PC-9 (cell line): ENCODE measurements around the gene CRY2. TPM values are rescaled to one million over a fixed set of nuclear protein-coding genes. Genes with fewer than 3 reads are reported as not detected.

Experiments used
- Bru-seq: library from RNA; stranded (reverse); fragments of 400-500 nt; gene quantifications from one replicate; lab custom pipeline; 2021; lab: Mats Ljungman, UMichigan
- BruChase-seq, 2 experiments: library from RNA; stranded (reverse); fragments of 400-500 nt; gene quantifications; one replicate each; lab custom pipeline; 2021; lab: Mats Ljungman, UMichigan
- BruUV-seq: library from RNA; stranded (reverse); fragments of 400-500 nt; replicated peaks from 2 replicates; lab custom pipeline; 2021; lab: Mats Ljungman, UMichigan
- CTCF ChIA-PET: fragments of 300-600 bp; sonication (Branson Sonifier 250); formaldehyde crosslinking; loops from one replicate; lab custom pipeline; 2022; ENCODE audit warnings: antibody characterized with exemption; lab: Charles Lee
- POLR2A ChIA-PET: fragments of 300-600 bp; sonication (Branson Sonifier 250); formaldehyde crosslinking; loops from one replicate; lab custom pipeline; 2022; ENCODE audit warnings: antibody characterized with exemption; ENCODE audit not compliant: unreplicated experiment; lab: Charles Lee
- DNase-seq, 2 experiments: peaks; one replicate each; pipeline versions ENCODE4 v3.0.0 to v3.0.0-alpha.2; 2015 to 2022; ENCODE audit warnings: mixed read lengths in 1 of 2
- H2AFZ ChIP-seq: fragments of 200-600 bp; sonication (generic); 2 replicates; pipeline ENCODE4 v1.8.1; 2017; ENCODE audit warnings: antibody characterized with exemption
- H3F3A ChIP-seq: fragments of 200-600 bp; sonication (generic); 2 replicates; pipeline ENCODE4 v1.8.1; 2017; ENCODE audit warnings: antibody characterized with exemption, mild to moderate bottlenecking, low read depth; ENCODE audit not compliant: insufficient read depth
- H3K27ac ChIP-seq: fragments of 200-600 bp; sonication (generic); 2 replicates; pipeline ENCODE4 v1.6.1; 2016; ENCODE audit warnings: mixed run types
- H3K27me3 ChIP-seq: fragments of 200-600 bp; sonication (generic); 2 replicates; pipeline ENCODE4 v1.6.1; 2016; ENCODE audit warnings: low read depth, mixed run types; ENCODE audit not compliant: insufficient read depth
- H3K36me3 ChIP-seq: fragments of 200-600 bp; sonication (generic); 2 replicates; pipeline ENCODE4 v1.6.1; 2016; ENCODE audit warnings: low read depth, mixed run types
- H3K4me1 ChIP-seq: fragments of 200-600 bp; sonication (generic); replicated peaks from 2 replicates; pipeline ENCODE4 v1.6.1; 2016; ENCODE audit warnings: mixed run types; ENCODE audit not compliant: insufficient read depth
- H3K4me2 ChIP-seq: fragments of 200-600 bp; sonication (generic); 2 replicates; pipeline ENCODE4 v1.6.1; 2017; ENCODE audit warnings: mixed run types
- H3K4me3 ChIP-seq: fragments of 200-600 bp; sonication (generic); 2 replicates; pipeline ENCODE4 v1.6.1; 2016; ENCODE audit warnings: mixed run types
- H3K79me2 ChIP-seq: fragments of 200-600 bp; sonication (generic); 2 replicates; pipeline ENCODE4 v1.6.1; 2017; ENCODE audit warnings: low read depth, mixed run types
- H3K9me2 ChIP-seq: fragments of 200-600 bp; sonication (generic); 2 replicates; pipeline ENCODE4 v1.8.1; 2017; ENCODE audit warnings: mild to moderate bottlenecking; ENCODE audit not compliant: insufficient read depth
- H3K9me3 ChIP-seq: fragments of 200-600 bp; sonication (generic); 2 replicates; pipeline ENCODE4 v1.8.1; 2016; ENCODE audit warnings: low read depth; ENCODE audit not compliant: insufficient read depth
- H4K20me1 ChIP-seq: fragments of 200-600 bp; sonication (generic); 2 replicates; pipeline ENCODE4 v1.8.1; 2017; ENCODE audit not compliant: insufficient read depth
- CTCF ChIP-seq: fragments of 200-600 bp; sonication (generic); conservative IDR thresholded peaks from 2 replicates; pipeline ENCODE4 v1.6.1; 2017; ENCODE audit warnings: mixed run types, antibody characterized with exemption, mild to moderate bottlenecking, moderate library complexity
- EZH2 ChIP-seq: fragments of 200-600 bp; sonication (generic); IDR thresholded peaks from 2 replicates; pipeline ENCODE4 v1.8.0; 2017; ENCODE audit warnings: antibody characterized with exemption, low read depth
- intact Hi-C: fragments of 100-400 bp; cut with micrococcal nuclease; formaldehyde crosslinking; loops from one replicate; pipeline ENCODE4 v1.10.0; 2022; ENCODE audit not compliant: unreplicated experiment
- long read RNA-seq: library from polyadenylated mRNA; stranded (forward); transcript quantifications from one replicate; pipeline ENCODE4 v2.0.0, GENCODE V29; 2022
- total RNA-seq: library from RNA; stranded (reverse); gene quantifications from 2 replicates; pipeline ENCODE4 v1.2.3, GENCODE V29; 2021

The CRY2 gene
- total RNA-seq (17.5 and 27.3 TPM in 2 replicates), Bru-seq, nascent RNA (percentile 64 among the genes with signal in this experiment), BruChase-seq, experiment 1, labeled RNA remaining after a 2-hour chase (percentile 73 among the genes with signal in this experiment), BruChase-seq, experiment 2, labeled RNA remaining after a 6-hour chase (percentile 62 among the genes with signal in this experiment)
- long read RNA-seq, full-length matches to known transcripts: 7 of 12 reads
- long read RNA-seq, partial matches to known transcripts: 1 of 12 reads
- long read RNA-seq, other reads (novel, unspliced or antisense): 4 of 12 reads

- POLR2A ChIA-PET: interaction anchor here (0.5 to 1.1 kb wide), 10 partner anchors 26 to 1279 kb away, joined by 3 to 22 read pairs (median 3); no protein-coding TSS in a partner anchor
- Histone ChIP-seq H3K9me3 (no peaks in the 10 kb centered on the region), H4K20me1 (peaks cover 9% of the 10 kb centered on the region; the same call in 1 of the 2 replicates), H3K4me3 (peak within 1 kb of the TSS; percentile 91), H3K27ac (peak within 1 kb of the TSS; percentile 30; the same call in 1 of the 2 replicates), H3K27me3 (no peaks in the 10 kb centered on the region), H3F3A (peaks cover 8% of the 10 kb centered on the region; the same call in 1 of the 2 replicates), H3K4me1 (peaks cover 18% of the 10 kb centered on the region), H2AFZ (peak within 1 kb of the TSS; percentile 99), H3K79me2 (peaks cover 16% of the 10 kb centered on the region; the same call in 1 of the 2 replicates), H3K36me3 (no peaks in the 10 kb centered on the region), H3K9me2 (no peaks in the 10 kb centered on the region), H3K4me2 (peak within 1 kb of the TSS; percentile 80)
- CTCF ChIA-PET: interaction anchor here (0.7 kb wide), 3 partner anchors 11 to 76 kb away, joined by 3 to 7 read pairs (median 5); no protein-coding TSS in a partner anchor
- intact Hi-C loops: loop anchor here (1.0 to 10.0 kb wide), 4 partner anchors 43 to 542 kb away; partner anchors contain the start of gene PEX16
- peak; percentile 88 to 100 for DNase-seq
- BruUV-seq: TSS peak; percentile 94
- TF ChIP-seq EZH2: no peak
- TF ChIP-seq CTCF: no peak
Observed at GRCh38 chr11:45846974-45847910, at the start of gene CRY2. TSS of gene CRY2 (plus strand) at chr11:45847475. CDS start at chr11:45847491, 16 bp downstream.

- intact Hi-C loops: no loop called here
- TF ChIP-seq EZH2 (no peak), CTCF (no peak)
- H2AFZ ChIP-seq: no peak overlapping the region
- H3K27ac ChIP-seq: no peak overlapping the region
- no peak overlapping the region for H3K4me3 ChIP-seq
- H3K4me2 ChIP-seq: no peak overlapping the region
- no peaks in the 10 kb centered on the region for H4K20me1 ChIP-seq
- H3K36me3 ChIP-seq: no peaks in the 10 kb centered on the region
- no peaks in the 10 kb centered on the region for H3K9me2 ChIP-seq
- 0 out of 2 replicates have a peak, but pooled peaks cover 3% of the 10 kb centered on the region for H3K4me1 ChIP-seq
- no peak for DNase-seq
- no peaks in the 10 kb centered on the region for H3K9me3 ChIP-seq
- no TSS peak for BruUV-seq
- no peaks in the 10 kb centered on the region for H3K79me2 ChIP-seq
- POLR2A ChIA-PET: no interaction called here
- CTCF ChIA-PET: no interaction called here
- no peaks in the 10 kb centered on the region for H3F3A ChIP-seq
- peaks cover 27% of the 10 kb centered on the region for H3K27me3 ChIP-seq
Observed at GRCh38 chr11:45798793-45799441, 48.4 kb upstream of the CRY2 start.

- no peaks in the 10 kb centered on the region for H3F3A ChIP-seq
- H3K9me3 ChIP-seq: no peaks in the 10 kb centered on the region
- H3K4me1 ChIP-seq: 0 out of 2 replicates have a peak, but pooled peaks cover 3% of the 10 kb centered on the region
- H3K9me2 ChIP-seq: no peaks in the 10 kb centered on the region
- TF ChIP-seq CTCF: no peak
- TF ChIP-seq EZH2: no peak
- intact Hi-C loops: no loop called here
- H3K79me2 ChIP-seq: no peaks in the 10 kb centered on the region
- ChIA-PET POLR2A (no interaction called here), CTCF (no interaction called here)
- BruUV-seq: no TSS peak
- no peak overlapping the region for H3K4me2 ChIP-seq
- H2AFZ ChIP-seq: no peak overlapping the region
- H3K36me3 ChIP-seq: no peaks in the 10 kb centered on the region
- no peak overlapping the region for H3K27ac ChIP-seq
- DNase-seq: no peak
- peaks cover 20% of the 10 kb centered on the region for H3K27me3 ChIP-seq
- no peak overlapping the region for H3K4me3 ChIP-seq
- no peaks in the 10 kb centered on the region for H4K20me1 ChIP-seq
Observed at GRCh38 chr11:45799562-45799961, 47.7 kb upstream of the CRY2 start.
